BJ (cell line): ENCODE results near the gene FANK1. TPM values are rescaled to one million over a fixed set of nuclear protein-coding genes. Genes with fewer than 3 reads are reported as not detected.

Source experiments
- CTCF ChIA-PET: fragments of 350-600 bp; formaldehyde crosslinking; extraction: SDS; loops from one replicate; lab custom pipeline; 2021; ENCODE audit warnings: antibody characterized with exemption, inconsistent platforms; lab: Yijun Ruan, JAX
- POLR2A ChIA-PET: fragments of 300-600 bp; sonication (Branson Sonifier 250); formaldehyde crosslinking; extraction: SDS; loops from one replicate; lab custom pipeline; 2021; ENCODE audit warnings: antibody characterized with exemption; lab: Charles Lee
- DNase-seq: peaks from one replicate; pipeline ENCODE4 v3.0.0-alpha.2; 2011; ENCODE audit warnings: low read depth
- H3K27me3 ChIP-seq: 2 replicates; pipeline ENCODE4 v1.6.0; 2011; ENCODE audit warnings: low read length; ENCODE audit not compliant: control insufficient read depth, insufficient read depth
- H3K36me3 ChIP-seq: 2 replicates; pipeline ENCODE4 v1.5.1; 2011; ENCODE audit warnings: low read length; ENCODE audit not compliant: control insufficient read depth, insufficient read depth
- H3K4me3 ChIP-seq: 2 replicates; pipeline ENCODE4 v1.5.1; 2011; ENCODE audit warnings: low read depth, mild to moderate bottlenecking, control low read depth, low read length
- CTCF ChIP-seq: IDR thresholded peaks from 2 replicates; pipeline ENCODE4 v1.5.1; 2011; ENCODE audit warnings: low read depth, mild to moderate bottlenecking, control low read depth, inconsistent platforms, low read length, moderate library complexity; ENCODE audit not compliant: insufficient read depth
- polyA plus RNA-seq: library from polyadenylated mRNA; depleted of rRNA; stranded (reverse); fragments of >200 nt; gene quantifications from 2 replicates; pipeline ENCODE4 v1.2.3, GENCODE V29; 2011

The FANK1 gene
- polyA plus RNA-seq, 1 experiment, result 1.8 TPM

DNA sequence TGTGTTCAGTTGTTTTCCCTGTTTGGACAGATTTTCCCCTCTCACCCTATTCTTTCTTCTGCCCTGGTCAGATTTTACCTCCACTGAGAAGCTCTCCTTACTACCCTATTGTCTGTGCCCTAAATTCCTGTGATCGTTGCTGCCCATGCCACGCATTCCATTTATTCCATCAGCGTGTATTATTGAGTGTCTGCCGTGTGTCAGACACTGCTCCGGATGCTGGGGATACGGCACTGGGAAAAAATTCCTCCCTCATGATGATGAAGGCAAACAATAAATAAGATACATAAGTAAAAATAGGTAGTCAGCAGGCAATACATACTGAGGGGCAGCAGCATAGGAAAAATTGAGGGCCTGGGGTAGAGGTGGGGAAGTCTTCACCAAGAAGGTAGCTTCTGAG, 86.8 kb downstream of the FANK1 start:
- no peak overlapping the region for H3K4me3 ChIP-seq
- DNase-seq, result no peak
- H3K36me3 ChIP-seq, result no peaks in the 10 kb centered on the region
- no peaks in the 10 kb centered on the region for H3K27me3 ChIP-seq
- no peak for TF ChIP-seq CTCF
- CTCF ChIA-PET, result interaction anchor here (0.7 to 6.7 kb wide), 18 partner anchors 9 to 765 kb away, joined by 3 to 79 read pairs (median 4); partner anchors contain the start of gene ADAM12
- POLR2A ChIA-PET, result no interaction called here

- TF ChIP-seq CTCF, result no peak
- DNase-seq, result no peak
- H3K27me3 ChIP-seq, result no peaks in the 10 kb centered on the region
- no peak overlapping the region for H3K4me3 ChIP-seq
- POLR2A ChIA-PET, result no interaction called here
- H3K36me3 ChIP-seq, result no peaks in the 10 kb centered on the region
- CTCF ChIA-PET, result interaction anchor here (0.8 to 6.7 kb wide), 9 partner anchors 10 to 519 kb away, joined by 3 to 79 read pairs (median 4); partner anchors contain the start of gene ADAM12
Observed at GRCh38 chr10:125983656-125984055, 87.3 kb downstream of the FANK1 start.

- POLR2A ChIA-PET, result no interaction called here
- TF ChIP-seq CTCF, result no peak
- no peak for DNase-seq
- no peaks in the 10 kb centered on the region for H3K36me3 ChIP-seq
- CTCF ChIA-PET, result interaction anchor here (1.4 to 6.7 kb wide), 3 partner anchors 256 to 518 kb away, joined by 4 to 79 read pairs (median 32); partner anchors contain the start of gene ADAM12
- H3K4me3 ChIP-seq, result no peak overlapping the region
- H3K27me3 ChIP-seq, result no peaks in the 10 kb centered on the region
Observed at GRCh38 chr10:125984346-125984745, 88.0 kb downstream of the FANK1 start.

GRCh38 chr10:125984865-125985495, 88.6 kb downstream of the FANK1 start:
- TF ChIP-seq CTCF, result no peak
- CTCF ChIA-PET, result interaction anchor here (1.1 to 6.7 kb wide), 3 partner anchors 51 to 517 kb away, joined by 5 to 79 read pairs (median 32); partner anchors contain the start of gene ADAM12
- DNase-seq, result no peak
- Histone ChIP-seq H3K27me3 (no peaks in the 10 kb centered on the region), H3K36me3 (no peaks in the 10 kb centered on the region), H3K4me3 (no peak overlapping the region)
- POLR2A ChIA-PET, result no interaction called here

DNA sequence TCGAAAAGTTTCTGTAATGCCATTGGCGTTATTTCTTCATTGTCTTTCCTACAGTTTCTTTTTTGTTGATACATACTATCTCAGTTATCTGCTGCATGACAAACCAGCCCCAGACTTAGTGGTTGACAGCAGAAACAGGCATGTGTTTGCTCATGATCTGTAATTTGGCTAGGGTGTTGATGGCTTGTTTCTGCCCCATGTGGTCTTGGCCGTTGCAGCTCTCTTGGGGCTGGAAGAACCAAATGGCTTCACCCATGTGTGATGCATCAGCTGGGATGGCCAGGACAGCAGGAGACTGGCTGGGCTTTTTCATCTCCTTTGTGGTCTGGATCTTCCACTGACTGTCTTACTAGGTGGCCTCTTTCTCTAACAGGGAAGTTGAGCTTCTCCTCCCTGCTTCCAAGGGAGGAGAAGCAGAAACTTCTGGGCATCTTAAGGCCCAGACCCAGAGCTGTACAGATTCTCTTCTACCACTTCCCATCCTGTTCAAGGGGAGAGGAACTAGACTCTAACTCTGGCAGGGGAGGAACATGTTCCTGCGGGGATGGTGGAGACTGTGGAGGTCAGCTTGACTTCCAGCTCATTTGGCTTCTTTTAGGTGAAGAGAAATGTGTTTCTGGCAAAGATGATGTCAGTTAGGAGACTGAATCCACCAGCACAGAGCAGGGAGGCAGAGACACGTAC, 89.3 kb downstream of the FANK1 start:
- DNase-seq, result no peak
- ChIA-PET CTCF (interaction anchor here (1.1 to 6.7 kb wide), 3 partner anchors 51 to 517 kb away, joined by 5 to 79 read pairs (median 32); partner anchors contain the start of gene ADAM12), POLR2A (no interaction called here)
- H3K36me3 ChIP-seq, result no peaks in the 10 kb centered on the region
- no peak overlapping the region for H3K4me3 ChIP-seq
- H3K27me3 ChIP-seq, result no peaks in the 10 kb centered on the region
- TF ChIP-seq CTCF, result no peak
